GM12891 (cell line): ENCODE data around the gene GABRQ.

Experiments used
- POLR2A ChIP-seq: IDR thresholded peaks from 2 replicates; pipeline ENCODE4 v1.6.1; 2011; ENCODE audit warnings: low read depth, low read length, control low read depth
- POLR2AphosphoS5 ChIP-seq: IDR thresholded peaks from 2 replicates; pipeline ENCODE4 v1.6.1; 2011; ENCODE audit warnings: low read depth, low read length, control low read depth
- POU2F2 ChIP-seq: IDR thresholded peaks from 2 replicates; pipeline ENCODE4 v1.6.1; 2011; ENCODE audit warnings: low read depth, mild to moderate bottlenecking, control low read depth, low read length, moderate library complexity
- SPI1 ChIP-seq: IDR thresholded peaks from 2 replicates; pipeline ENCODE4 v1.6.1; 2011; ENCODE audit warnings: low read depth, low read length, control low read depth
- TAF1 ChIP-seq: IDR thresholded peaks from 2 replicates; pipeline ENCODE4 v1.6.1; 2011; ENCODE audit warnings: low read depth, low read length, control low read depth

DNA sequence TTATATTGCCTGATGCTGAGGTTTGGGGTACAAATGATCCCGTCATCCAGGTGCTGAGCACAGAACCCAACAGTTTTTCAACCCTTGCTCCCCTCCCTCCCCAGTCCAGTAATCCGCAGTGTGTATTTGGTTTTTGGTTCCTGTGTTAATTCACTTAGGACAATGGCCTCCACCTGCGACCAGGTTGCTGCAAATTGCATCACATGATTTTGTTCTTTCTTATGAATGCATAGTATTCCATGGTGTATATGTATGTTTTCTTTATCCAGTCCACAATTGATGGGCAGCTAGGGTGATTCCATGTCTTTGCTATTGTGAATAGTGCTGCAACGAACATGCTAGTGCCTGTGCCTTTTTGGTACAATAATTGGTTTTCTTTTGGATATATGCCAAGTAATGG lies 25.4 kb downstream of the GABRQ start:
- no peak for TF ChIP-seq POLR2A
- no peak for TF ChIP-seq POLR2AphosphoS5
- no peak for TF ChIP-seq TAF1
- TF ChIP-seq SPI1 = no peak
- no peak for TF ChIP-seq POU2F2
